22Rv1 (cell line): ENCODE measurements around the gene KLF13.

Experiments
- CTCF ChIP-seq: fragments of 450-650 bp; IDR thresholded peaks from 2 replicates; pipeline ENCODE4 v1.5.1; 2017; ENCODE audit warnings: mild to moderate bottlenecking
- ZFX ChIP-seq: fragments of 450-650 bp; IDR thresholded peaks from 2 replicates; pipeline ENCODE4 v1.6.1; 2017; ENCODE audit warnings: antibody characterized with exemption, borderline replicate concordance

DNA sequence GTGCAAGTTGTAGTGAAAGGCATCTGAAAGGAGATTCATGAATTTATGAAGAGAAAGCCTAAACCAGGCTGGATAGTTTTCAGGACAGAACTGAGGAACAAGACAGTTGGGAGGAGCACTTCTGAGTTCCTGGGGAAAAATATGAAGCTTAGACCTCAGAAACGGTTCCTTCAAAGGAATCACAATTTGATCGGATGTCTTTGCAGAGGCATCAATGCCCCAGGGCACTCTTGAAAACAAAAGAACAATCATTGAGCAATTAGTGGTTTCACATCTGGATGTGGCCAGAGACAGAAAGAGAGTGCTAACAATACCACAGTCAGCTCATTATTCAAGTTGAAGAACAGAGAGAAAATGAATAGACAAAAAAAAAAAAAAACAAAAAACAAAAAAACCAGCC is 86.2 kb downstream of the KLF13 start:
- no peak for TF ChIP-seq CTCF
- TF ChIP-seq ZFX: no peak
